HG02571 (cell line): ENCODE results near the gene SMIM44.

Experiments
- ATAC-seq: cut with Tn5 transposase; IDR thresholded peaks from one replicate; pipeline ENCODE4 v1.9.1; 2021; ENCODE audit warnings: mild to moderate bottlenecking, moderate library complexity; ENCODE audit not compliant: unreplicated experiment

The SMIM44 gene

GRCh38 chr19:3478409-3479176 lies 4.6 kb downstream of the SMIM44 start:
- ATAC-seq, result no peak

GRCh38 chr19:3477951-3478350 lies 5.3 kb downstream of the SMIM44 start:
- no peak for ATAC-seq

- ATAC-seq, result no peak
Observed at GRCh38 chr19:3477506-3477905, 5.7 kb downstream of the SMIM44 start.

GRCh38 chr19:3476830-3477229 lies 6.4 kb downstream of the SMIM44 start:
- no peak for ATAC-seq

GRCh38 chr19:3475449-3475848 lies 7.8 kb downstream of the SMIM44 start:
- ATAC-seq, result no peak

GRCh38 chr19:3474614-3475013 lies 8.6 kb downstream of the SMIM44 start:
- ATAC-seq, result no peak

- no peak for ATAC-seq
Observed at GRCh38 chr19:3474010-3474409, 9.2 kb downstream of the SMIM44 start.

GRCh38 chr19:3471954-3472655 lies 11.1 kb downstream of the SMIM44 start:
- ATAC-seq, result no peak

GRCh38 chr19:3470500-3471128 lies 12.6 kb downstream of the SMIM44 start:
- no peak for ATAC-seq

- ATAC-seq, result no peak
Observed at GRCh38 chr19:3469638-3470499, 13.4 kb downstream of the SMIM44 start.

- no peak for ATAC-seq
Observed at GRCh38 chr19:3468211-3468610, 15.0 kb downstream of the SMIM44 start.

- no peak for ATAC-seq
Observed at GRCh38 chr19:3467437-3468198, 15.6 kb downstream of the SMIM44 start.

GRCh38 chr19:3466635-3467034 lies 16.6 kb downstream of the SMIM44 start:
- ATAC-seq, result no peak

- ATAC-seq, result no peak
Observed at GRCh38 chr19:3465552-3465951, 17.7 kb downstream of the SMIM44 start.

GRCh38 chr19:3464587-3465235 lies 18.5 kb downstream of the SMIM44 start:
- no peak for ATAC-seq

GRCh38 chr19:3463714-3464586 lies 19.3 kb downstream of the SMIM44 start:
- ATAC-seq, result no peak

- ATAC-seq, result no peak
Observed at GRCh38 chr19:3462991-3463713, 20.1 kb downstream of the SMIM44 start.

- no peak for ATAC-seq
Observed at GRCh38 chr19:3459965-3460582, 23.2 kb downstream of the SMIM44 start.
